Measurements from ENCODE around the gene SLC4A4. TPM values are rescaled to one million over a fixed set of nuclear protein-coding genes. Genes with fewer than 3 reads are reported as not detected.

Gene SLC4A4
- total RNA-seq, 1 donor, result 13.0 TPM

GRCh38 chr4:71449878-71450277 is 111.1 kb downstream of the SLC4A4 start:
- Histone ChIP-seq H3K4me3 (ENCODE audit: insufficient read depth, low read length) (no peak overlapping the region), H3K27me3 (ENCODE audit: insufficient read depth, low read length) (no peaks in the 10 kb centered on the region), H3K36me3 (ENCODE audit: insufficient read depth, low read length) (peaks cover 16% of the 10 kb centered on the region), H3K4me1 (ENCODE audit: insufficient read depth, low read length) (no peaks in the 10 kb centered on the region), H4K20me1 (ENCODE audit: insufficient read depth, low read length) (no peaks in the 10 kb centered on the region), H3K79me2 (ENCODE audit: insufficient read depth, low read length) (no peaks in the 10 kb centered on the region), H2AFZ (ENCODE audit: low read length) (no peak overlapping the region), H3K27ac (ENCODE audit: low read depth, low read length) (no peak overlapping the region), H3K9me3 (ENCODE audit: low read depth, low read length) (no peaks in the 10 kb centered on the region), H3K4me2 (ENCODE audit: insufficient read depth, low read length) (no peak overlapping the region)
- no peak for TF ChIP-seq CTCF (IDR thresholded peaks at IDR 0.05; ENCODE audit: extremely low read depth, low read depth, low read length)
- DNase-seq (ENCODE audit: insufficient read length, low spot score, missing footprints), result no peak

DNA sequence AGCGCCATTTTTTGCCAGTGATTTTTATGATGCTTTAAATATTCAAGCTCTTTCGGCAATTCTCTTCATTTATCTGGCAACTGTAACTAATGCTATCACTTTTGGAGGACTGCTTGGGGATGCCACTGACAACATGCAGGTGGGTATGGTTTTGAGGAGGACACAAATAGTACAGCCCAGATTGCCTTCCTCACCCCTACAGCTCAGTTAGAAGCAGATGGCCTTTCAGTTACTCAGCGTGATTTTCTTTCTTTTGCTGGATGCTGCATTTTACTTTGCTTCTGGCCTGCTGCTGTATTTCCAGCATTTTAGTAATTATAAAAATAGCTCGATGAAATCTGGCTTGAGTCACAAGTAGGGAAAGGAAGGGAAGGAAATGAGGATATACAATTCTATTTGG is 114.7 kb downstream of the SLC4A4 start:
- Histone ChIP-seq H3K27ac (ENCODE audit: low read depth, low read length) (no peak overlapping the region), H4K20me1 (ENCODE audit: insufficient read depth, low read length) (no peaks in the 10 kb centered on the region), H3K36me3 (ENCODE audit: insufficient read depth, low read length) (peaks cover 27% of the 10 kb centered on the region), H3K4me1 (ENCODE audit: insufficient read depth, low read length) (peaks cover 12% of the 10 kb centered on the region), H3K4me2 (ENCODE audit: insufficient read depth, low read length) (no peak overlapping the region), H3K79me2 (ENCODE audit: insufficient read depth, low read length) (no peaks in the 10 kb centered on the region), H2AFZ (ENCODE audit: low read length) (no peak overlapping the region), H3K9me3 (ENCODE audit: low read depth, low read length) (no peaks in the 10 kb centered on the region), H3K27me3 (ENCODE audit: insufficient read depth, low read length) (no peaks in the 10 kb centered on the region), H3K4me3 (ENCODE audit: insufficient read depth, low read length) (no peak overlapping the region)
- TF ChIP-seq CTCF (IDR thresholded peaks at IDR 0.05; ENCODE audit: extremely low read depth, low read depth, low read length), result no peak
- no peak for DNase-seq (ENCODE audit: insufficient read length, low spot score, missing footprints)

DNA sequence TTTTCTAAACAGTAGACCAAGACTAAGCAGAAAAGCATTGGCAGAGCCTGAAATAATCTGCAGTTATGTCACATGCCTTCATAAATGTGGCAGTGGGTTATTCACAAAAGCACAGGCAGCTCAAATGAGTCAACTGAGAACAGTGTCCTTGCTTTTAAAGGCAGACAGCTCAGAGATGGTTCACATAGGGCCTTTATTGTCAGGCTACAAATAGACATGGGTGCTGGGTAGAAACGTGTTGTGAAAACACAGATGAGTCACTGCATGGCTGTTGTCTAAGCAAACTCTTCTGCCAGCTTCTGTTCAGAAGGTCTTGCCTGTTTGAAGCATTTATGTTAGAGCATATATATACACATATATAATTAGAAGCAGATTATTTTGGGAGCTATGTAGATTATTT is 118.0 kb downstream of the SLC4A4 start:
- peaks cover 20% of the 10 kb centered on the region for H3K36me3 ChIP-seq (ENCODE audit: insufficient read depth, low read length)
- H3K27ac ChIP-seq (ENCODE audit: low read depth, low read length), result peak overlapping the region; percentile 78
- peak; percentile 55 for DNase-seq (ENCODE audit: insufficient read length, low spot score, missing footprints)
- no peaks in the 10 kb centered on the region for H3K9me3 ChIP-seq (ENCODE audit: low read depth, low read length)
- H4K20me1 ChIP-seq (ENCODE audit: insufficient read depth, low read length), result no peaks in the 10 kb centered on the region
- peak overlapping the region; percentile 29 for H3K4me2 ChIP-seq (ENCODE audit: insufficient read depth, low read length)
- H3K27me3 ChIP-seq (ENCODE audit: insufficient read depth, low read length), result no peaks in the 10 kb centered on the region
- TF ChIP-seq CTCF (IDR thresholded peaks at IDR 0.05; ENCODE audit: extremely low read depth, low read depth, low read length), result no peak
- peaks cover 12% of the 10 kb centered on the region for H3K4me1 ChIP-seq (ENCODE audit: insufficient read depth, low read length)
- no peak overlapping the region for H3K4me3 ChIP-seq (ENCODE audit: insufficient read depth, low read length)
- peak overlapping the region; percentile 3 for H2AFZ ChIP-seq (ENCODE audit: low read length)
- no peaks in the 10 kb centered on the region for H3K79me2 ChIP-seq (ENCODE audit: insufficient read depth, low read length)

DNA sequence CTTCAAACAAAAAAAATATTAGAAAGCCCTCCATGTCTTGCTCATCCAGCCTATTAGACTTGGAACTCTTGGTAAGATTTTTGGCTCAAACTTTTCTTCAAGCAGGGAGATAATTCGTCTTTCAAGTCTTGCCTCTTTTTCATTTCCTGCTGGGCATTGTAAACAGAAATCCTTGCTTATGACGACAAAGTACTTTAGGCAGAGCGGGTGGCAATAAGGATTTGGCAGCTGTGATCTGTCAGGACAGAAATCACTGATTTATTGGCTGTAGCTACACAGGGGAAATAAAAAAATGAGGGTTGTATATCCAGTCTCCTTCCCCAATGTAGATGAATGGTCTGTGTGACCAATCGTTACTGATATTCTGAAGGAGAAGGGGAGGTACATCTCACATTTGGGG is 121.6 kb downstream of the SLC4A4 start:
- Histone ChIP-seq H3K4me2 (ENCODE audit: insufficient read depth, low read length) (no peak overlapping the region), H3K4me1 (ENCODE audit: insufficient read depth, low read length) (peaks cover 12% of the 10 kb centered on the region), H4K20me1 (ENCODE audit: insufficient read depth, low read length) (no peaks in the 10 kb centered on the region), H2AFZ (ENCODE audit: low read length) (no peak overlapping the region), H3K27ac (ENCODE audit: low read depth, low read length) (no peak overlapping the region), H3K9me3 (ENCODE audit: low read depth, low read length) (no peaks in the 10 kb centered on the region), H3K4me3 (ENCODE audit: insufficient read depth, low read length) (no peak overlapping the region), H3K79me2 (ENCODE audit: insufficient read depth, low read length) (no peaks in the 10 kb centered on the region), H3K36me3 (ENCODE audit: insufficient read depth, low read length) (peaks cover 12% of the 10 kb centered on the region), H3K27me3 (ENCODE audit: insufficient read depth, low read length) (no peaks in the 10 kb centered on the region)
- no peak for DNase-seq (ENCODE audit: insufficient read length, low spot score, missing footprints)
- TF ChIP-seq CTCF (IDR thresholded peaks at IDR 0.05; ENCODE audit: extremely low read depth, low read depth, low read length), result no peak
